Bronchus fibroblast of lung (primary cell): ENCODE data around the gene TTLL9. TPM values are rescaled to one million over a fixed set of nuclear protein-coding genes. Genes with fewer than 3 reads are reported as not detected.

Experiments
- total RNA-seq: library from RNA; depleted of rRNA; stranded (reverse); fragments of >200 nt; gene quantifications from 2 replicates; pipeline ENCODE4 v1.2.3, GENCODE V29; 2015

The TTLL9 gene, protein sequence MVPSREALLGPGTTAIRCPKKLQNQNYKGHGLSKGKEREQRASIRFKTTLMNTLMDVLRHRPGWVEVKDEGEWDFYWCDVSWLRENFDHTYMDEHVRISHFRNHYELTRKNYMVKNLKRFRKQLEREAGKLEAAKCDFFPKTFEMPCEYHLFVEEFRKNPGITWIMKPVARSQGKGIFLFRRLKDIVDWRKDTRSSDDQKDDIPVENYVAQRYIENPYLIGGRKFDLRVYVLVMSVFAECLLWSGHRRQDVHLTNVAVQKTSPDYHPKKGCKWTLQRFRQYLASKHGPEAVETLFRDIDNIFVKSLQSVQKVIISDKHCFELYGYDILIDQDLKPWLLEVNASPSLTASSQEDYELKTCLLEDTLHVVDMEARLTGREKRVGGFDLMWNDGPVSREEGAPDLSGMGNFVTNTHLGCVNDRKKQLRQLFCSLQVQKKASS
- total RNA-seq: not detected in 2 replicates

DNA sequence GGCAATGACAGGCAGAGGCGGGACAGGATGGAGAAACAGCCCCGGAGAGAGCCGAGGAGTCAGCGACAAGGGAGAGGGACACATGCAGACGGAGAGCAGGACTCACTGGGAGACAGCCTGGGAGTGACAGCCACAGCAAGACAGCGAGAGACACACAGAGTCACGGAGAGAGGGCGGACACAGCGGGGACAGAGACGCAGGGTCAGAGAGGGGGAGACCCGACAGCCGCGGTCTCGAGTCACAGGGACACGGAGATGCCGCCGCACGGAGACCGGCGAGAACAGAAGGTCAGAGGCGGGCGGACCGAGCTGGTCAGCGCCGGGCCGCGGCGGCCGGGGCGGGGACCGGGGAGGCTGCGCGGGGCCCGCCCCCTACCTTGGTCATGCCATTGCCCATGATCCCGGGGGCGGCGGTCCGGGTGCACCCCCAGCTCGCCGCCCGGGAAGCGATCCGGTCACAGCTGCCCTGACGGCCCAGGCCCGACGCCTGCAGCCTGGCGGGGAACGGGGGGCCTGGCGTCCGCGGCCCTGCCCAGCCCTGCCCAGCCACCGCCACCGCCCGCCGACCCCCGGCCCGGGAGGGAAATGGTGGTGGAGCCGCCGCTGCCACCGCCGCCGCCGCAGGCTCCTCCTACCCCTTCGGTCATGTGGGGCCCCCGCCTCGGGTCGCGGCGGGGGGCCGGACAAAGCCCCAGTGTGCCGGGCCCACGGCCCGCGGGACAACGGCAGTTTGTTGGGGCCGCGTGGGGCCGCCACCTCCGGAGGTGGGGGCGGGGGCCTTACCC is at the start of gene TTLL9, which contains the start of gene DUSP15:
TTLL9 (plus strand) TSS at position 693 of the 784 bp plus-strand sequence. CDS start 493 bp downstream, outside the sequence.
DUSP15 (minus strand) TSS at position 586 of the 784 bp plus-strand sequence; CDS start at position 396, 190 bp downstream.

DNA sequence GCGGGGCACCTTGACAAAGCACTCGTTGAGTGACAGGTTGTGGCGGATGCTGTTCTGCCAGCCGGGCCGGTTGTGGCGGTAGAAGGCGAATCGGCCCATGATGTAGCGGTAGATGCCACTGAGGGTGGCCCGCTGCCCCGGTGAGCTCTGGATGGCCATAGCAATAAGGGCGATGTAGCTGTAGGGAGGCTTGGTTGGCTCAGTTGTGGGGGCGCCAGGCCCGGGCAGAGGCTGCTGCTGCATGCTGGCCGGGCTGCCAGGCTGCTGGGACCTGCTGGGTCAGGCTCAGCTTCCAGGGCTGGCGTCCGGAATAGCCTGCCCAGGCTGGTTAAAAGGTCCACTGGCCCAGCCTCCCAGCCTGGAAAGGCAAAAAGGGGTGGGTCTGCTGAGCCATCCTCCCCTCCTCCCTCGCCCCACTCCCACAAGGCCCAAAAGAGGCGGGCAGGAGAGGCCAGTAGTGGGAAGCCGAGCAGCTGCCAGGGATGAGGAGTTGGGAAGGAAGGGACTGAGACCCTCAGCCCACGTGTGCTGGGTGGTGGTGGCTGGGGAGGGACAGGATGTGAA is 25.1 kb upstream of the TTLL9 start, which contains the start of gene FOXS1:
FOXS1 (minus strand) TSS at position 305 of the 564 bp plus-strand sequence; CDS start at position 243, 62 bp downstream.

GRCh38 chr20:31951530-31952453 is 81.4 kb downstream of the TTLL9 start, which contains the start of gene PDRG1:
TSS of gene PDRG1 (minus strand) at chr20:31952046. CDS start at chr20:31951961, 85 bp downstream.

GRCh38 chr20:31967830-31968249 is 97.4 kb downstream of the TTLL9 start, which contains the start of gene XKR7:
TSS of gene XKR7 (plus strand) at chr20:31968151. CDS start at chr20:31968176, 25 bp downstream.

Other genes starting within 250 kb of the TTLL9 start
- gene COX4I2, start 232.7 kb upstream of the TTLL9 start, total RNA-seq: not detected in 2 replicates
- 122 and 130 TPM in 2 replicates for gene BCL2L1, start 147.8 kb upstream of the TTLL9 start, total RNA-seq
- 122 and 127 TPM in 2 replicates for gene TPX2, start 131.3 kb upstream of the TTLL9 start, total RNA-seq
- gene MYLK2, start 51.3 kb upstream of the TTLL9 start, total RNA-seq: 0.17 and 0.30 TPM in 2 replicates
- not detected in 2 replicates for gene FOXS1, start 25.0 kb upstream of the TTLL9 start, total RNA-seq
- 0.30 TPM in 1 of 2 replicates, not detected in the other for gene DUSP15, start 107 bp upstream of the TTLL9 start, total RNA-seq
- 7.2 and 7.9 TPM in 2 replicates for gene PDRG1, start 81.4 kb downstream of the TTLL9 start, total RNA-seq
- under 0.01 TPM in 1 of 2 replicates, not detected in the other for gene XKR7, start 97.5 kb downstream of the TTLL9 start, total RNA-seq
- gene CCM2L, start 139.8 kb downstream of the TTLL9 start, total RNA-seq: not detected in 2 replicates
- gene HCK, start 181.6 kb downstream of the TTLL9 start, total RNA-seq: not detected in 2 replicates
- 24.9 and 28.1 TPM in 2 replicates for gene TM9SF4, start 239.1 kb downstream of the TTLL9 start, total RNA-seq